ENCODE data around the gene PDILT.
"Not testable (repeated sequence)": the region's sequence is repeated elsewhere in the genome, so short reads cannot be mapped to it uniquely, and the experiment has no call there.

GRCh38 chr16:20419093-20419492, 14.6 kb upstream of the PDILT start:
- not testable (repeated sequence) for TF ChIP-seq CTCF (conservative IDR thresholded peaks at IDR 0.05); ZFX (IDR thresholded peaks at IDR 0.05)
